Esophagus squamous epithelium (tissue), 5 donors: ENCODE data around the gene SLC25A51. TPM values are rescaled to one million over a fixed set of nuclear protein-coding genes. Genes with fewer than 3 reads are reported as not detected.
A peak's percentile ranks its signal among the peaks of the same experiment; 100 is the strongest.

Experiments
- DNase-seq: peaks from one replicate; lab custom pipeline; 2025; lab: John Stamatoyannopoulos, UW
- H3K27ac ChIP-seq, 4 donors: fragments of 200-600 bp; sonication (generic); one replicate each; pipeline ENCODE4 v1.5.1; 2016 to 2019; ENCODE audit warnings: mild to moderate bottlenecking in 1 of 4
- H3K27me3 ChIP-seq, 4 donors: fragments of 200-600 bp; sonication (generic); 1 replicate in 3 of 4; 2 replicates in 1 of 4; pipeline versions ENCODE4 v1.5.1 to v1.6.0; 2017 to 2021; ENCODE audit warnings: antibody characterized with exemption in 1 of 4
- H3K36me3 ChIP-seq, 3 donors: fragments of 200-600 bp; sonication (generic); one replicate each; pipeline ENCODE4 v1.5.1; 2016 to 2019
- H3K4me1 ChIP-seq, 3 donors: fragments of 200-600 bp; sonication (generic); one replicate each; pipeline ENCODE4 v1.5.1; 2017 to 2019
- H3K4me3 ChIP-seq, 4 donors: fragments of 200-600 bp; sonication (generic); 1 replicate in 3 of 4; 2 replicates in 1 of 4; pipeline ENCODE4 v1.5.1; 2016 to 2019; ENCODE audit warnings: mild to moderate bottlenecking in 2 of 4, moderate library complexity in 1 of 4
- H3K9me3 ChIP-seq, 3 donors: fragments of 200-600 bp; sonication (generic); one replicate each; pipeline ENCODE4 v1.5.1; 2016 to 2019
- POLR2A ChIP-seq, 4 donors: fragments of 450-650 bp; IDR thresholded peaks; one replicate each; pipeline ENCODE4 v1.6.1; 2017; ENCODE audit warnings: antibody characterized with exemption in 4 of 4, mild to moderate bottlenecking in 4 of 4, moderate library complexity in 3 of 4
- WGBS, 2 donors: methylation state at CpG; one replicate each; pipeline ENCODE4 v1.1.5; 2018; 5-methylcytosine and 5-hydroxymethylcytosine counted together
- intact Hi-C: fragments of 100-400 bp; cut with DNase I; formaldehyde crosslinking; loops from one replicate; pipeline ENCODE4 v1.15.0; 2022
- total RNA-seq, 4 donors: library from RNA; depleted of rRNA; stranded (reverse); fragments of >200 nt; gene quantifications; one replicate each; pipeline ENCODE4 v1.1.0, GENCODE V29; 2016
- TF ChIP-seq, protein P1 (sequence below), 6 experiments: fragments of 450-650 bp in 4 of 6; fragments of 200-600 bp in 2 of 6; sonication (generic) in 2 of 6; IDR thresholded peaks; one replicate each; pipeline ENCODE4 v1.5.1; 2016 to 2019; ENCODE audit warnings: antibody characterized with exemption in 6 of 6, mild to moderate bottlenecking in 4 of 6, moderate library complexity in 4 of 6
- donor health status: DM: yes; HTN: yes; CAD: no.

SLC25A51 gene
- total RNA-seq, 4 donors from 2014 or later: 18.2 to 30.3 (median 20.3) TPM

DNA sequence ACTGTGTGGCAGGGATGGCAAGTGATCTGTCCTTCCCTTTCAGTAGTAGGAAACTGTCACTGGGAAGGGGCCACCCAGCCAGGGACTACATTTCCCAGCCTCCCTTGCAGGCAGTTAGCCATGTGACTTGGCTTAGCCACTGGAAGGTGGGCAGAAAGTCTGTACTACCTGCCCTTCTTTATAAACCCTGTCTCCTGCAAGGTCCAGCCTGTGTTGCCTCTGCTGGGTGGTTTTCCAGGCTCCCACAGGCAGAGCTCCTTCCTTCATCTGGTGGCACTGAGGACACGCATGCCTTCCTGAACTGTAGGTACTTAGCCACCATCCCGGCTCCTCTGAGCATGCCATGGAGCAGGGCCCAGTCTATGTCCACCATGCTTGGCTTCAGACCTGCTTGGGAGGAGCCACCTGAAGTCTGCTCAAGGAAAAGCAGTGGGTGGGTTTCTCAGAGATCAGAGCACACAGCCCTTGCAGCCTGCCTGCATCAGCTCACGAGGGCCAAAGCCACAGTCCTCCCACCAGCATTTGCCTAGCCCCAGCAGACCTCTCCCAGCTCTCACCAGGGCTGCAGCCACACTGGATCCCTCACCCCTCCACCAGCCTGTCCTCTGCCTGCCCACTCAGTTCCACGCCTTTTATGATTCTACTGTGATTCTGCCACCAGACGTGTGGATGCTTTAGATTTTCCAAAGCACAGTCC lies 16.7 kb upstream of the SLC25A51 start:
- peak overlapping the region; percentile 64 to 78 (median 70) for H3K27ac ChIP-seq
- WGBS, 2 donors: 56 to 78% methylated on average over 3 to 5 of the region's 5 CpGs

DNA sequence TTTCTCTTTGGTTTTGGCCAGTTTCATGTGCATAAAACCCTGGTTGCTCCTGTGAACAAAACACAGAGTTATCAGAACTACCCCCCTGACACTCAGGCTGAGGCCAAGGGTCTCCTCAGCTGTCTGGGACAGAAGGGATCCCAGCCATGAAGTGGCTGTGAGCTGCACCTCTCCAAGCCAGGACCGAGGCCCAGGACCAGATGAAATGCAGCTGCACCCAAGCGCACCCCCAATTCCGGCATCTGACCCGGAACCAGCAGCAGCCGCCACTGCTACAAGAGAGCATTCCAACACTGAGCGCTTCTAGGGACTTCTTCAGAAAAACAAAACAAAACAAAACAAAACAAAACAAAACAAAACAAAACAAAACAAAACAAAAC lies 16.0 kb upstream of the SLC25A51 start:
- no peaks in the 10 kb centered on the region for H3K9me3 ChIP-seq
- no peaks in the 10 kb centered on the region for H3K27me3 ChIP-seq
- H3K27ac ChIP-seq: peak overlapping the region in 1 of 4 donors; percentile 68
- H3K4me3 ChIP-seq: no peak overlapping the region
- peaks cover 0 to 46% (median 0%) of the 10 kb centered on the region in 3 donors for H3K36me3 ChIP-seq
- intact Hi-C loops: loop anchor here (5.0 kb wide), 2 partner anchors 157 to 442 kb away; no protein-coding TSS in a partner anchor
- 64 to 92% methylated on average over 5 to 6 of the region's 6 CpGs for WGBS, 2 donors
- TF ChIP-seq, protein P1, sequence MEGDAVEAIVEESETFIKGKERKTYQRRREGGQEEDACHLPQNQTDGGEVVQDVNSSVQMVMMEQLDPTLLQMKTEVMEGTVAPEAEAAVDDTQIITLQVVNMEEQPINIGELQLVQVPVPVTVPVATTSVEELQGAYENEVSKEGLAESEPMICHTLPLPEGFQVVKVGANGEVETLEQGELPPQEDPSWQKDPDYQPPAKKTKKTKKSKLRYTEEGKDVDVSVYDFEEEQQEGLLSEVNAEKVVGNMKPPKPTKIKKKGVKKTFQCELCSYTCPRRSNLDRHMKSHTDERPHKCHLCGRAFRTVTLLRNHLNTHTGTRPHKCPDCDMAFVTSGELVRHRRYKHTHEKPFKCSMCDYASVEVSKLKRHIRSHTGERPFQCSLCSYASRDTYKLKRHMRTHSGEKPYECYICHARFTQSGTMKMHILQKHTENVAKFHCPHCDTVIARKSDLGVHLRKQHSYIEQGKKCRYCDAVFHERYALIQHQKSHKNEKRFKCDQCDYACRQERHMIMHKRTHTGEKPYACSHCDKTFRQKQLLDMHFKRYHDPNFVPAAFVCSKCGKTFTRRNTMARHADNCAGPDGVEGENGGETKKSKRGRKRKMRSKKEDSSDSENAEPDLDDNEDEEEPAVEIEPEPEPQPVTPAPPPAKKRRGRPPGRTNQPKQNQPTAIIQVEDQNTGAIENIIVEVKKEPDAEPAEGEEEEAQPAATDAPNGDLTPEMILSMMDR (IDR thresholded peaks at IDR 0.05): no peak
- TF ChIP-seq POLR2A (IDR thresholded peaks at IDR 0.05): no peak
- H3K4me1 ChIP-seq: peaks cover 14 to 91% (median 26%) of the 10 kb centered on the region in 3 donors
- DNase-seq: no peak

More for the DNA sequence above, 16.7 kb upstream of the SLC25A51 start:
- intact Hi-C loops: no loop called here
- peaks cover 14 to 89% (median 26%) of the 10 kb centered on the region in 3 donors for H3K4me1 ChIP-seq
- H3K27me3 ChIP-seq: no peaks in the 10 kb centered on the region
- H3K4me3 ChIP-seq: no peak overlapping the region
- H3K9me3 ChIP-seq: no peaks in the 10 kb centered on the region
- H3K36me3 ChIP-seq: peaks cover 0 to 39% (median 0%) of the 10 kb centered on the region in 3 donors
- no peak for DNase-seq
- TF ChIP-seq POLR2A (IDR thresholded peaks at IDR 0.05): no peak
- TF ChIP-seq, protein P1 (IDR thresholded peaks at IDR 0.05): no peak

DNA sequence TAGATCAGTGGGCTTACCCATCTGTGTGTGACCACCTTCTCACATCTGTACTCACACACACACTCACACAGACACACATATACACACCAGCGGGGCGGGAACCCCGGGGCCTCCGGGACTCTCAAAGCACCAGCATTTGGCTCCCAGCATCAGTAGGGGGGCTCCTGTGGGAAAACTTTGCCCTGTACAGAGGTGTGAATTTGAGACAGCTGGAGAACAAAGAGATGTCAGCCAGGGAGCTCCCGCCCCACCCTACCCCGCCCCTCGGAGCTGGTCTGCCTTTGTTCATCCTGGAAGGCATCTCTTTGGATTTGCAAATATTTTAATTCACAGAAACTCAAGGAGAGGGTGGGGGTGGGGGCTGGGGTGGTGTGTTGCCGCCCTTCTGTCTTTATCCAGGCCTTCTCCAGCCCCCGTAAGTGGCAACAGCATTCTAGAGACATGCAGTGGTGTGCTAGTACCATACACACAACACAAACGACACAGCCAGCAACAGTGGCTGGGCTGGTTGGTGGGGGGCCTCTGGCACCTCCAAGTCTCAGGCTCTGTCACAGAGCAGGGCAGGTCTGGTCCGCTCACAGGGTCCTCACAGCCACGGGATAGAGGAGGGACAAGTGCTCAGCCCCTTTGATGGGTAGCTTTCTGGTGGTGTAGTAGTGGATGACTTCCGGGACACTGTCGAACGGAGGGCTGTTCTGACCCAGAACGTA lies 15.5 kb upstream of the SLC25A51 start:
- H3K9me3 ChIP-seq: no peaks in the 10 kb centered on the region
- TF ChIP-seq POLR2A (IDR thresholded peaks at IDR 0.05): no peak
- TF ChIP-seq, protein P1 (IDR thresholded peaks at IDR 0.05): no peak
- WGBS, 2 donors: 87 to 89% methylated on average over 3 to 7 of the region's 16 CpGs
- H3K27me3 ChIP-seq: no peaks in the 10 kb centered on the region
- no peak overlapping the region for H3K4me3 ChIP-seq
- peaks cover 14 to 89% (median 26%) of the 10 kb centered on the region in 3 donors for H3K4me1 ChIP-seq
- H3K36me3 ChIP-seq: peaks cover 0 to 47% (median 0%) of the 10 kb centered on the region in 3 donors
- intact Hi-C loops: loop anchor here (5.0 kb wide), 2 partner anchors 158 to 443 kb away; no protein-coding TSS in a partner anchor
- peak overlapping the region in 1 of 4 donors; percentile 14 for H3K27ac ChIP-seq
- no peak for DNase-seq

DNA sequence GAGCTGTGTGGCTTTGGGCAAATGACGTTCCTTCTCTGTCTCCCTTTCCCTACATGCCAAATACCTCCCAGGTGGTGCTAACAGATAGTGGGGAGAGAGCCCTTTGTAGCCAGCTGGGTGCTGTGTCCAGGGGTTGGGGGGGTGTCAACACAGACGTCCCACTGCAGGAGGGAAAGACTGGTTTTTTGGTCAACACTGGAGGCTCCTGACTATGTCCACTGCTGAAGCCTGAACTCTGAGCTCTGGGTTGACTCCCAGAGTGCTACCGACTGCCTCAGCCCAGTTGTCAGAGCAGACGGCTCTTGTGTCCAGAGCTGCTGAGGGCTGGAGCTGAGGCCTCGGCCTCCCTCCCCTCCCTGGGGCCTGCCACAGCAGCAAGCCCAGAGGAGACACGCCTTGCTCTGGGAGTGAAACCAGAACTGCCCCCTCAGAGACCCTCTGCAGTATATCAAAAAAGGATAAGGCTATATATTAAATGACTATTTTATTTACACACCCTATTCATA lies 14.8 kb upstream of the SLC25A51 start:
- Histone ChIP-seq H3K27me3 (no peaks in the 10 kb centered on the region), H3K4me3 (no peak overlapping the region), H3K36me3 (peaks cover 0 to 47% (median 0%) of the 10 kb centered on the region in 3 donors), H3K9me3 (no peaks in the 10 kb centered on the region), H3K4me1 (peaks cover 14 to 88% (median 26%) of the 10 kb centered on the region in 3 donors), H3K27ac (no peak overlapping the region)
- 73% methylated on average over 3 of the region's 6 CpGs; no CpG with 5 or more reads in 1 of the 2 donors for WGBS, 2 donors
- TF ChIP-seq, protein P1 (IDR thresholded peaks at IDR 0.05): no peak
- TF ChIP-seq POLR2A (IDR thresholded peaks at IDR 0.05): no peak
- no peak for DNase-seq
- intact Hi-C loops: loop anchor here (5.0 kb wide), 2 partner anchors 159 to 444 kb away; no protein-coding TSS in a partner anchor
